Fibroblast of mammary gland (primary cell): ENCODE data around the gene TP53BP1.

Source experiments
- DNase-seq: peaks from one replicate; pipeline ENCODE4 v3.0.0-alpha.2; 2010; ENCODE audit warnings: low read depth
- H3K4me3 ChIP-seq: 2 replicates; pipeline ENCODE4 v1.5.1; 2011; ENCODE audit warnings: low read depth, mild to moderate bottlenecking, low read length, moderate library complexity; ENCODE audit not compliant: control insufficient read depth
- CTCF ChIP-seq: conservative IDR thresholded peaks from 2 replicates; pipeline ENCODE4 v1.5.1; 2011; ENCODE audit warnings: low read depth, low read length, inconsistent platforms; ENCODE audit not compliant: control insufficient read depth, insufficient read depth

Gene TP53BP1

GRCh38 chr15:43525131-43525530 lies 32.2 kb upstream of the TP53BP1 start:
- DNase-seq, result no peak
- TF ChIP-seq CTCF, result no peak
- no peak overlapping the region for H3K4me3 ChIP-seq

- no peak for TF ChIP-seq CTCF
- DNase-seq, result no peak
- H3K4me3 ChIP-seq, result no peak overlapping the region
Observed at GRCh38 chr15:43524254-43524845, 31.4 kb upstream of the TP53BP1 start.

GRCh38 chr15:43523646-43524045 lies 30.7 kb upstream of the TP53BP1 start:
- TF ChIP-seq CTCF, result no peak
- no peak for DNase-seq
- no peak overlapping the region for H3K4me3 ChIP-seq

- H3K4me3 ChIP-seq, result no peak overlapping the region
- TF ChIP-seq CTCF, result no peak
- no peak for DNase-seq
Observed at GRCh38 chr15:43522247-43522646, 29.3 kb upstream of the TP53BP1 start.

GRCh38 chr15:43521419-43521818 lies 28.5 kb upstream of the TP53BP1 start:
- H3K4me3 ChIP-seq, result no peak overlapping the region
- no peak for TF ChIP-seq CTCF
- no peak for DNase-seq

- H3K4me3 ChIP-seq, result no peak overlapping the region
- no peak for TF ChIP-seq CTCF
- no peak for DNase-seq
Observed at GRCh38 chr15:43520138-43520537, 27.2 kb upstream of the TP53BP1 start.

- TF ChIP-seq CTCF, result no peak
- DNase-seq, result no peak
- H3K4me3 ChIP-seq, result no peak overlapping the region
Observed at GRCh38 chr15:43519196-43519595, 26.2 kb upstream of the TP53BP1 start.
